Retina (tissue), 1 donor: ENCODE data around the gene ROBO4.

ENCODE experiments used
- DNase-seq: peaks from one replicate; pipeline ENCODE4 v3.0.0-alpha.2; 2016

The ROBO4 gene

DNA sequence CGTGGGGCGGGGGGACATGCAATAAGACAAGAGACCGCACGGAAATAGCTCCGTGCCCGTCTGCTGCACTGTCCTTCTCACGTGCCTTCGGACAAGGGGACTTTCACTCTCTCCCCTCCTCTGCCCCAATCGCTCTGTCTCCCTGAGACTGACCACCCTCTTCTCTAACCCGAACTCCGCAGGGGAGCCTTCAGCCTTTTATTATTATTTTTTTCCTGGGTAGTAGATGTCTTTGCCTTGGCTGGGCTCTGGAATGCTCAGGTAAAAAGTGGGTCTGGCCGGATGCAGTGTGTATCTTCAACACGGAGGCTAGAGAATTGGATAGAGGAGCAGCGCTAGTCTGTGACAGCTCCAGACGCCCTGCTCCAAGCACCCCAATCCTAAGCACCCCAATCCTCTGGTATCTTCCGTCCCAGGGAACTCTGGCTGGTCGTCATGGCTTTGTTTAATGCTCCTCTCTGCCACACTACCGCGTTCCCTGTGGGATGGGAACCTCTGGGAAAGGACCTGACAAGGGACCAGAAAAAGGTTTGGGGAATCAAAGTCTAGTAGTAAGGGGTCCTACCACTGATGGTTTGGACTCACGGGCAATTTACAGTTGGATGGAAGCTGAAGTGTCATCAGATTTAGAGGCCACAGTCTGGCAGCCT, 57.6 kb downstream of the ROBO4 start:
- DNase-seq: no peak

DNA sequence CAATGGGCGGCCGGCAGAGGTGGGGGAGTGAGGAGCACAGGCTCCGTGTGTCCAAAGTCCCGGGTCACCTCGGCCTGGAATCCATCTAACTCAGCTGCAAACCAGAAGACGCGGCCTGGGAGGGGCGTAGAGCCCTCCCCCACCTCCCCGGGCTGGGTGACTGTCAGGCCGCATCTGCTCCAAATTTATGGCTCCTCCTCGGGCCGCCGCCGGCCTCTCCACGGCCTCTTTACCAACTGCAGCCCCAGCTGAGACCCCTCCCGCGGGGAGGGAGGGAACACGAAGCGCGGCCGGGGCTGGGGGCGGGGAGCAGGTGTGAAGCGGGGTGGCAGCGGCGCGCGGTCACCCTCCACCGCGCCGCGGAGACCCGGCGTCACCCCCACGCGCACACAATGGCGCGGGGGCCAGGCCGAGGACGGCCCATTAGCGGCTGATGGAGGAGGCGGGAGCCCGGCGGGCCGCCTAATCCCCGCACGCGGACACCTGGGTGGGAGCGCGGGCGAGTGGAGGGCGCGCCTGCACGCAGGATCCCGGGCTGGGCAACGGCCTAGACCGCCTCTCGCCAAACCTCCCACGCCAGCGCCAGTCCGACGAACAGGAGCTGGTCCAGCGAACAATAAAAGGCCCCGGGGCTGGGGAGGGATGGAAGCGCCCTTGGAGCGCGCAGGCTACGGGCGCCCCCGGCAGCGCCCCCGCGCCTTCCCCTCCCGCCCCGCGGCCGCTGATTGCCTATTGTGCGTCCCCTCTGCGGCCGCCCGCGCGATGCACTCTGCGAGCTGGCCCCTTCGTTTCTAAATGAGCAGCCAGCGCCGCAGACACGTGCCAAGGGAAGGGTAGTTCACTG, 58.3 kb downstream of the ROBO4 start:
- peak; percentile 73 for DNase-seq

DNA sequence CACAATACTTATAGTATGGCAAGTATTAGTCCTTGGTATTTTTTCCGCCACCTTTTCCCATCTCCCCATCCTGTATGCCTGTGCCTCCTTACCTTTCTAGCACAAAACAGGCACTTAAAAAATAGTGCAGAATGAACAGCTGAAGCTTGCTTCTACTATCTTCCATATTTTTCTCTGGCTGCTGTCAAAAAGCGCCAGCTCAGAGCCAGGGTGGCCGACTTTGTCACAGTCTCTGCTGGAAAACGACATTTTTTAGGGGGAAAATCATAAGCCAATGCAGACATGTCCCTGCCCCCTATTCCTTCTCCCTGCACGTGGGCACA, 58.9 kb downstream of the ROBO4 start:
- DNase-seq: peak; percentile 62

DNA sequence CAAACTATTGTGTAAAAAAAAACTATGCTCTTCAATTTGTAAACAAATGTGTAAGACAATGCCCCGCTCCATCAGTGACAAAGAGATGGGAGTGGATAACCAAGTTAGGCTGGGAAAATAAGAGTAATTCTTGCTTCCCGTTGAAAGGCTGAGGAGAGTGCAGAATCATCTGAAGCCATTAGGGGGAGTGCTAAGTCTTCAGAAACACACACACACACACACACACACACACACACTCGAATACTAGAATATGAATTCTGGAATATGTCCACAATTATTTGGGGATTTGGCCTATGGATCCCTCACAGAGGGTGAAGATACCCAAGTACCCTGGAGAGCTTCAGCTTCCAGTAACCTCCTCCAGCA, 60.2 kb downstream of the ROBO4 start:
- DNase-seq: peak; percentile 76

DNA sequence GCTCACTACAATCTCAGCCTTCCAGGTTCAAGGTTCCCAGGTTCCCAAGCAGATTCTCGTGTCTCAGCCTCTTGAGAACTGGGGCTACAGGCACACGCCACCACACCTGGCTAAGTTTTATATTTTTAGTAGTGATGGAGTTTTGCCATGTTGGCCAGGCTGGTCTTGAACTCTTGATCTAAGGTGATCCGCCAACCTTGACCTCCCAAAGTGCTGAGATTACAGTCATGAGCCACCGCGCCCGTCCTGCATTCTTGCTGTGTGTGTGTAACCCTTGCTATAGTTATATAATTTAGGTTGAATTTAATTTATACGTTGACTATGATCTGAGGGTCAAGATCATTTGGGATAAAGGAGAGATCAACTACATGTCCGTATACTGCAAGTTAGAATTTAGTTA, 61.7 kb downstream of the ROBO4 start:
- no peak for DNase-seq

DNA sequence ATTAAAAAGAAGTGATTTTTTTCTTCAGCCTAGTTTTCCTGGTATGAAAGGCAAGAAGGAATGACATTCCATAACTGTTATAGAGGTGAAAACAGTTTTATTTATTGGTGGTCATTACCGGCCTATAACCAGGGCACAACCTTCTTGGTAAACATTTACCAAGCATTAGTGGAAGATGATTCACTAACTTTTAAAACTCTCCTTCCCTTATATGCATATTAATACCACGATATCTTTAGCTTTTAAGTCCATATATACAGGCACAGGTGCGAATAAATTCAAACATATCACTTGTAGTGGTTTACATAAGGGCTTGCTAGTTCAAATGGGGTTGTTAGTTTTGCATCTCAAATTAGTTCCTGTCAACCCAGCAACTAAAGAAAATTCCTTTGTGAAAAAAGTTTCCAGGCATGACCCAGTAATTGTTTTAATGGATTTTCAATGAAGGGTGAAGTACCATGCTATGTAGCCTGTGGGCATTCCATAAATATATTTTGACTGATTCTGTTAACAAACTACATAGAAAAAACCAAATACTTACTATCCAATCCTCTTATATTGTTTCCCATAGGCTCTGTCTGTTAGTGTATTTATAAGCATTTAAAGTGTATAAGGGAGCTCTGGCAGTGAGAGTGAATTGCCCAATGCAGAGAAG, 63.0 kb downstream of the ROBO4 start:
- DNase-seq: no peak
